ENCODE data around the gene CHCHD3.

Gene CHCHD3

DNA sequence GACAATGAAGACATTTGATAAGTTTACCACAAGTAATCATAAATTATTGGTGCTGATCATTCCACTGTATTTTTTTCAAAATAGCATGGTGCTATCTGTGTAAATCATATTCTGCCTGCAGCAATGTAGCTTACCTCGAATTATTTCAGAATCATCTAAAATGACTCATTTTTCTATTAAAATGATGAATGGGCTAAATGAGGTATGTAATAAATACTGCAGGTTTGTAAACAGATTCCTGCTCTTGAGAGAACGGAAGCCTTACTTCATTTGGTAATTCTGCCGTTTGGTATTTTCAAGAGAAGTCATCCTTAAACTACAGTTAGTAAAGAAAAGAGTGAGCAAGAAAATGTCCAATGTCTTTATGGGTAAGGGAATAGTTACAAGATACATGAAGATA lies 115.9 kb downstream of the CHCHD3 start:
- no peaks in the 10 kb centered on the region for H3K9me3 Mint-ChIP-seq
- no peak overlapping the region for H3K27ac Mint-ChIP-seq
- no peak for DNase-seq
- no peaks in the 10 kb centered on the region for H3K27me3 Mint-ChIP-seq (ENCODE audit: low read depth, poor library complexity)
- H3K4me1 Mint-ChIP-seq = no peaks in the 10 kb centered on the region
- H3K4me3 Mint-ChIP-seq = no peak overlapping the region
- no peaks in the 10 kb centered on the region for H3K36me3 Mint-ChIP-seq (ENCODE audit: low read depth)
- TF ChIP-seq, protein P1, sequence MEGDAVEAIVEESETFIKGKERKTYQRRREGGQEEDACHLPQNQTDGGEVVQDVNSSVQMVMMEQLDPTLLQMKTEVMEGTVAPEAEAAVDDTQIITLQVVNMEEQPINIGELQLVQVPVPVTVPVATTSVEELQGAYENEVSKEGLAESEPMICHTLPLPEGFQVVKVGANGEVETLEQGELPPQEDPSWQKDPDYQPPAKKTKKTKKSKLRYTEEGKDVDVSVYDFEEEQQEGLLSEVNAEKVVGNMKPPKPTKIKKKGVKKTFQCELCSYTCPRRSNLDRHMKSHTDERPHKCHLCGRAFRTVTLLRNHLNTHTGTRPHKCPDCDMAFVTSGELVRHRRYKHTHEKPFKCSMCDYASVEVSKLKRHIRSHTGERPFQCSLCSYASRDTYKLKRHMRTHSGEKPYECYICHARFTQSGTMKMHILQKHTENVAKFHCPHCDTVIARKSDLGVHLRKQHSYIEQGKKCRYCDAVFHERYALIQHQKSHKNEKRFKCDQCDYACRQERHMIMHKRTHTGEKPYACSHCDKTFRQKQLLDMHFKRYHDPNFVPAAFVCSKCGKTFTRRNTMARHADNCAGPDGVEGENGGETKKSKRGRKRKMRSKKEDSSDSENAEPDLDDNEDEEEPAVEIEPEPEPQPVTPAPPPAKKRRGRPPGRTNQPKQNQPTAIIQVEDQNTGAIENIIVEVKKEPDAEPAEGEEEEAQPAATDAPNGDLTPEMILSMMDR (IDR thresholded peaks at IDR 0.05) = no peak

DNA sequence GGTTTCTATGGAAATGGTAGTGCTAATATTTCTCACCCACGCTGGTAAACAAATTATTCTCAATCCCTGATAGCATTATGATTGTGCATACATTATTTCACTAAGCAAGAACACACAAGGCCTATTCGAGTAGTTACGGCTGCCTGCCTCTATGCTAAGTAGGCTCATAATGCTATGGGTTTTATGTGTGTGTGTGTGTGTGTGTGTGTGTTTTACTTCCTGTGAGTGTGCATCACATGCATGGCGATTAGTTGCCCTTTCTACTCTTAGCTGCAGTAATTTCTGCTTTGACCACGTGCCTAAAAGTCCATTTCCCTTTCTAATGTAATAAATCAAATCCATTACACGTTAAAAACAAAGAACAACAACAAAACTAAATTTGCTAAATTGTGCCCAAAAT lies 117.0 kb downstream of the CHCHD3 start:
- Mint-ChIP-seq H3K36me3 (ENCODE audit: low read depth) (no peaks in the 10 kb centered on the region), H3K9me3 (no peaks in the 10 kb centered on the region), H3K27me3 (ENCODE audit: low read depth, poor library complexity) (no peaks in the 10 kb centered on the region), H3K27ac (no peak overlapping the region), H3K4me3 (no peak overlapping the region), H3K4me1 (no peaks in the 10 kb centered on the region)
- DNase-seq = no peak
- TF ChIP-seq, protein P1 (IDR thresholded peaks at IDR 0.05) = no peak

DNA sequence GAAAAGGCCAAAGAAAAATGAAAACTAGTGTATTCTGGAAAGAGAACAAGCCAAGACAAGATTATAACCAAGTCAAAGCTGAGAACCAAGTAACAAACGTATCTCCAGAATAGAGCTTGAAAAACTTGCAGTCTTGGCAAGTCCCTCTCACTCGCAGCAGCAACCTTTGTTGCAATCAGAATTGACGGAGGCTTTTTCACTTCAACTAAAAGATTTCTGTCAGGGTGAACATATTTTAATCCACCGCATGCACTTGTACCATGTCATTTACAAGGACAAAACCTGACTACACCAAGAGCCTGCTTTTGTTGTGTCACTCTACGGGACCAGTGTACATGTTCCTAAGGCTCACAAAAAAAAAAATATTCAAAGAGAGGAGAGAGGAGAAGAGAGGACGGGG lies 122.0 kb downstream of the CHCHD3 start:
- DNase-seq = no peak
- Mint-ChIP-seq H3K27ac (no peak overlapping the region), H3K27me3 (ENCODE audit: low read depth, poor library complexity) (no peaks in the 10 kb centered on the region), H3K36me3 (ENCODE audit: low read depth) (peaks cover under 1% of the 10 kb centered on the region), H3K4me3 (no peak overlapping the region), H3K4me1 (no peaks in the 10 kb centered on the region), H3K9me3 (no peaks in the 10 kb centered on the region)
- TF ChIP-seq, protein P1 (IDR thresholded peaks at IDR 0.05) = no peak

DNA sequence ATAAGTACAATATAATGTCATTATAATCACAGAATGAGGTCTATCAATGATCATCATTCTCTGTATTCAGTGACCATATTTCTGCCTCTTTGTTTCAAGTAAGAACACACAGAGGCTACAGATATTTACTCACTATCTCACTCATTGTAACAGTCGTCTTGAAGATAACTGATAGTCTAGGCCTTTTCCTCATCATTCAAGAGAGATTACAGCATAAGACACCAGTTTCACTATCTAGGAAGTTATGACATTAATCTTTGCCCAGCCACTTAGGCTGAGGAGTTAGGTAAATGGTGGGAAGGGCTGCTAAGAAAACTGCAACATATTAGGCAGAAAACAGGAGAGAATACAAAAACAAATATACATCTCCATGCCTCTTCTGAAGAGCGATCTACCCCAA lies 125.3 kb downstream of the CHCHD3 start:
- Mint-ChIP-seq H3K4me3 (no peak overlapping the region), H3K27me3 (ENCODE audit: low read depth, poor library complexity) (no peaks in the 10 kb centered on the region), H3K36me3 (ENCODE audit: low read depth) (peaks cover 10% of the 10 kb centered on the region), H3K4me1 (no peaks in the 10 kb centered on the region), H3K9me3 (no peaks in the 10 kb centered on the region), H3K27ac (peak overlapping the region; percentile 12)
- TF ChIP-seq, protein P1 (IDR thresholded peaks at IDR 0.05) = no peak
- no peak for DNase-seq

DNA sequence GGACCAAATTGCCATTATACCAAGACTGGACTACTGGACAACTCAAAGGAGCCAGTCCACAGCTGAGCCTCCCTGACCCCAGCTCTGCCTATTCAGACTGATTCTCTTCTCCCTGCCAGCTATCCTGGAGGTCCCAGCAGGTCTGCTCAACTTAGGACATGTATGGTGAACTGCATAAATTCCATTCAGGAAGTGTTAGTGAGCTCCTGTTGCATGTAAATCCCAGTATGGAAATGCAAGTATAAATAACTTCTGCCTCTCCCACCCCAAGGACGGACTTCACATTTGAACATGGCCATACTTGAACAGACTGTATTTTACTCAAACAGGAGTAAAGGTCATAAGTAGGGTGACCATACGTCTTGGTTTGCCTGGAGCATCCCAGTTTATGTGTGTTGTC lies 128.4 kb downstream of the CHCHD3 start:
- Mint-ChIP-seq H3K4me3 (no peak overlapping the region), H3K9me3 (no peaks in the 10 kb centered on the region), H3K36me3 (ENCODE audit: low read depth) (peaks cover 18% of the 10 kb centered on the region), H3K27me3 (ENCODE audit: low read depth, poor library complexity) (no peaks in the 10 kb centered on the region), H3K4me1 (no peaks in the 10 kb centered on the region), H3K27ac (no peak overlapping the region)
- DNase-seq = no peak
- TF ChIP-seq, protein P1 (IDR thresholded peaks at IDR 0.05) = no peak

DNA sequence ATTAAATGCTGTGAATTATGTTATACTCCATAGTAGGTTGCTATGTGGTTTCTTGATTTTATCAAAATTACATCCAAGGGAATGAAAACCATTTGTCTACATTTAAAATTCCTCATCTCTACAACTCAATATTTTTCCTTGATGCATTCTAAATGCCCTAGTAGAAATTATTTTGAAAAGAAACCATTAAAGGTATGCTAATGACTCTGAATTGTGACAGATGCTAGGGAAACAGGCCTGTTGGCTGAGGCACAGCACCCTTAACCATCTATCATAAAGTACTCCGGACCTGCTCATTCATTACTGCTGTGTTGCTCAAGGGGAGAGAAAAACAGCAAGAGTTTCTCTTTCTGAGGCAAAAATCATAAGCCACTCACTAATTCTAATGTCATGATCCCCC lies 131.2 kb downstream of the CHCHD3 start:
- Mint-ChIP-seq H3K27me3 (ENCODE audit: low read depth, poor library complexity) (no peaks in the 10 kb centered on the region), H3K27ac (no peak overlapping the region), H3K4me1 (no peaks in the 10 kb centered on the region), H3K36me3 (ENCODE audit: low read depth) (peaks cover 18% of the 10 kb centered on the region), H3K4me3 (no peak overlapping the region), H3K9me3 (no peaks in the 10 kb centered on the region)
- no peak for DNase-seq
- TF ChIP-seq, protein P1 (IDR thresholded peaks at IDR 0.05) = no peak
